Measurements from ENCODE around the gene KCNH2. TPM values are rescaled to one million over a fixed set of nuclear protein-coding genes. Genes with fewer than 3 reads are reported as not detected.

The KCNH2 gene
- polyA plus RNA-seq, 1 of the 3 experiments (the other 2 are of a cell fraction) = 2.2 TPM

- H3K27me3 ChIP-seq (ENCODE audit: insufficient read depth) = peaks cover 15% of the 10 kb centered on the region; the same call in 1 of the 2 replicates
- no peak overlapping the region for H3K9ac ChIP-seq
- no peak overlapping the region; a peak in 1 of 4 replicates for H3K27ac ChIP-seq (ENCODE audit: low read depth in 2 of 2, low read length in 1 of 2)
- H4K20me1 ChIP-seq (ENCODE audit: insufficient read depth) = no peaks in the 10 kb centered on the region
- H3F3A ChIP-seq (replicated peaks; ENCODE audit: insufficient read depth) = no peaks in the 10 kb centered on the region
- no peaks in the 10 kb centered on the region for H3K36me3 ChIP-seq (replicated peaks in 1 of 2; ENCODE audit: control insufficient read depth in 1 of 2, insufficient read depth in 2 of 2, low read length in 1 of 2)
- CTCF ChIA-PET = interaction anchor here (1.1 to 27.1 kb wide), 10 partner anchors 12 to 174 kb away, joined by 3 to 761 read pairs (median 12); partner anchors contain the start of gene NOS3
- WGBS (ENCODE audit: low lambda C conversion rate) = 78% methylated on average over 32 of the region's 33 CpGs
- TF ChIP-seq TAF1 (IDR thresholded peaks at IDR 0.05; ENCODE audit: borderline replicate concordance, low read depth, low read length) (no peak), RXRA (IDR thresholded peaks at IDR 0.05; ENCODE audit: borderline replicate concordance, low read depth) (no peak), CHD2 (IDR thresholded peaks at IDR 0.05; ENCODE audit: low read length, partially characterized antibody) (no peak)
- H3K4me3 ChIP-seq (ENCODE audit: low read depth in 2 of 2, low read length in 1 of 2) = no peak overlapping the region
- POLR2A ChIA-PET = no interaction called here
- H3K9me2 ChIP-seq = no peaks in the 10 kb centered on the region
- H3K4me1 ChIP-seq (ENCODE audit: control insufficient read depth in 1 of 2, insufficient read depth in 2 of 2, low read depth in 1 of 2, low read length in 1 of 2) = peaks cover 0 to 90% of the 10 kb centered on the region in 2 experiments; a peak in 2 of 4 replicates
- H3K4me2 ChIP-seq = no peak overlapping the region
- DNase-seq = no peak
- H3K79me2 ChIP-seq (ENCODE audit: insufficient read depth) = no peaks in the 10 kb centered on the region
- H3K9me3 ChIP-seq = no peaks in the 10 kb centered on the region
- H2AFZ ChIP-seq (ENCODE audit: low read depth) = no peak overlapping the region
These were observed 25.6 kb downstream of the KCNH2 start for GRCh38 chr7:150952331-150953050.

GRCh38 chr7:150951521-150951920, 26.6 kb downstream of the KCNH2 start:
- Histone ChIP-seq H3K79me2 (ENCODE audit: insufficient read depth) (no peaks in the 10 kb centered on the region), H4K20me1 (ENCODE audit: insufficient read depth) (no peaks in the 10 kb centered on the region), H3K27me3 (ENCODE audit: insufficient read depth) (peaks cover 15% of the 10 kb centered on the region; the same call in 1 of the 2 replicates), H3K4me3 (ENCODE audit: low read depth in 2 of 2, low read length in 1 of 2) (no peak overlapping the region), H2AFZ (ENCODE audit: low read depth) (no peak overlapping the region), H3K4me1 (ENCODE audit: control insufficient read depth in 1 of 2, insufficient read depth in 2 of 2, low read depth in 1 of 2, low read length in 1 of 2) (peaks cover 0 to 90% of the 10 kb centered on the region in 2 experiments; a peak in 2 of 4 replicates), H3K36me3 (replicated peaks in 1 of 2; ENCODE audit: control insufficient read depth in 1 of 2, insufficient read depth in 2 of 2, low read length in 1 of 2) (no peaks in the 10 kb centered on the region), H3K9me3 (no peaks in the 10 kb centered on the region), H3F3A (replicated peaks; ENCODE audit: insufficient read depth) (no peaks in the 10 kb centered on the region), H3K9ac (no peak overlapping the region), H3K9me2 (no peaks in the 10 kb centered on the region), H3K4me2 (no peak overlapping the region), H3K27ac (ENCODE audit: low read depth in 2 of 2, low read length in 1 of 2) (peak overlapping the region in 1 of 2 experiments; percentile 12; a peak in 1 of 4 replicates)
- TF ChIP-seq GABPA (IDR thresholded peaks at IDR 0.05; ENCODE audit: low read depth) = no peak
- no peak for TF ChIP-seq RCOR1 (IDR thresholded peaks at IDR 0.05; ENCODE audit: low read length)
- TF ChIP-seq EZH2phosphoT487 (IDR thresholded peaks at IDR 0.05; ENCODE audit: borderline replicate concordance, low read depth) = no peak
- no peak for TF ChIP-seq CTCF (IDR thresholded peaks at IDR 0.05)
- WGBS (ENCODE audit: low lambda C conversion rate) = 90% methylated on average over 27 of the region's 28 CpGs
- DNase-seq = no peak
- CTCF ChIA-PET = interaction anchor here (0.9 to 27.1 kb wide), 3 partner anchors 31 to 67 kb away, joined by 4 to 761 read pairs (median 5); no protein-coding TSS in a partner anchor
- POLR2A ChIA-PET = no interaction called here

- Histone ChIP-seq H3F3A (replicated peaks; ENCODE audit: insufficient read depth) (no peaks in the 10 kb centered on the region), H3K36me3 (replicated peaks in 1 of 2; ENCODE audit: control insufficient read depth in 1 of 2, insufficient read depth in 2 of 2, low read length in 1 of 2) (no peaks in the 10 kb centered on the region), H3K9me2 (no peaks in the 10 kb centered on the region), H3K9ac (no peak overlapping the region), H3K4me2 (no peak overlapping the region), H3K27me3 (ENCODE audit: insufficient read depth) (peaks cover 15% of the 10 kb centered on the region; the same call in 1 of the 2 replicates), H2AFZ (ENCODE audit: low read depth) (no peak overlapping the region), H3K4me1 (ENCODE audit: control insufficient read depth in 1 of 2, insufficient read depth in 2 of 2, low read depth in 1 of 2, low read length in 1 of 2) (peaks cover 0 to 90% of the 10 kb centered on the region in 2 experiments; a peak in 2 of 4 replicates), H3K79me2 (ENCODE audit: insufficient read depth) (no peaks in the 10 kb centered on the region), H3K27ac (ENCODE audit: low read depth in 2 of 2, low read length in 1 of 2) (peak overlapping the region in 1 of 2 experiments; percentile 89; a peak in 1 of 4 replicates), H4K20me1 (ENCODE audit: insufficient read depth) (no peaks in the 10 kb centered on the region), H3K4me3 (ENCODE audit: low read depth in 2 of 2, low read length in 1 of 2) (no peak overlapping the region), H3K9me3 (no peaks in the 10 kb centered on the region)
- WGBS (ENCODE audit: low lambda C conversion rate) = 87% methylated on average over 16 of the region's 16 CpGs
- ChIA-PET CTCF (interaction anchor here (0.7 to 27.1 kb wide), 6 partner anchors 23 to 66 kb away, joined by 3 to 761 read pairs (median 8); no protein-coding TSS in a partner anchor), POLR2A (no interaction called here)
- DNase-seq = no peak
- TF ChIP-seq RAD21 (IDR thresholded peaks at IDR 0.05; ENCODE audit: low read length) (no peak), FOXM1 (IDR thresholded peaks at IDR 0.05; ENCODE audit: low read depth) (no peak), FOSL2 (IDR thresholded peaks at IDR 0.05; ENCODE audit: borderline replicate concordance, low read depth) (no peak), PBX3 (IDR thresholded peaks at IDR 0.05) (no peak)
These were observed 27.0 kb downstream of the KCNH2 start for GRCh38 chr7:150951181-150951520.
